Karpas-422 (cell line): ENCODE measurements around the gene RNU1-1. TPM values are rescaled to one million over a fixed set of nuclear protein-coding genes. Genes with fewer than 3 reads are reported as not detected.
"Not testable (repeated sequence)": the region's sequence is repeated elsewhere in the genome, so short reads cannot be mapped to it uniquely, and the experiment has no call there.

Experiments used
- DNase-seq: peaks from one replicate; pipeline ENCODE4 v3.0.0-alpha.2; 2015
- H2AFZ ChIP-seq: fragments of 200-600 bp; sonication (generic); 2 replicates; pipeline ENCODE4 v1.6.1; 2014; ENCODE audit warnings: antibody characterized with exemption, low read length, mixed read lengths
- H3K27ac ChIP-seq: fragments of 200-600 bp; sonication (generic); 2 replicates; pipeline ENCODE4 v1.5.1; 2014; ENCODE audit warnings: mild to moderate bottlenecking, low read length, moderate library complexity
- H3K27me3 ChIP-seq: fragments of 200-600 bp; sonication (generic); 2 replicates; pipeline ENCODE4 v1.6.1; 2014; ENCODE audit warnings: low read length, mixed read lengths
- H3K36me3 ChIP-seq: fragments of 200-600 bp; sonication (generic); 2 replicates; pipeline ENCODE4 v1.6.1; 2014; ENCODE audit warnings: low read length, mixed read lengths; ENCODE audit not compliant: insufficient read depth
- H3K4me1 ChIP-seq: fragments of 200-600 bp; sonication (generic); 2 replicates; pipeline ENCODE4 v1.6.1; 2014; ENCODE audit warnings: mild to moderate bottlenecking, low read length, mixed read lengths
- H3K4me2 ChIP-seq: fragments of 200-600 bp; sonication (generic); 2 replicates; pipeline ENCODE4 v1.6.1; 2014; ENCODE audit warnings: low read length, low read depth, mild to moderate bottlenecking; ENCODE audit not compliant: poor library complexity, severe bottlenecking
- H3K4me3 ChIP-seq: fragments of 200-600 bp; sonication (generic); 2 replicates; pipeline ENCODE4 v1.5.1; 2014; ENCODE audit warnings: mild to moderate bottlenecking, antibody characterized with exemption, low read length, mixed read lengths
- H3K79me2 ChIP-seq: fragments of 200-600 bp; sonication (generic); 2 replicates; pipeline ENCODE4 v1.6.1; 2014; ENCODE audit warnings: mild to moderate bottlenecking, low read length, mixed read lengths
- H3K9ac ChIP-seq: fragments of 200-600 bp; sonication (generic); 2 replicates; pipeline ENCODE4 v1.6.0; 2014; ENCODE audit warnings: low read length
- H3K9me2 ChIP-seq: fragments of 200-600 bp; sonication (generic), shearing (Covaris generic); replicated peaks from 2 replicates; pipeline ENCODE4 v1.6.0; 2014; ENCODE audit warnings: mild to moderate bottlenecking, low read length, moderate library complexity; ENCODE audit not compliant: insufficient read depth
- H3K9me3 ChIP-seq: fragments of 300-700, 200-600 bp; sonication (generic); 2 replicates; pipeline ENCODE4 v1.6.1; 2014; ENCODE audit warnings: low read length, mixed read lengths
- H4K20me1 ChIP-seq: fragments of 200-600 bp; sonication (generic); 2 replicates; pipeline ENCODE4 v1.6.1; 2014; ENCODE audit warnings: mild to moderate bottlenecking, antibody characterized with exemption, low read length, low read depth; ENCODE audit not compliant: insufficient read depth
- total RNA-seq: library from RNA; depleted of rRNA; stranded (reverse); fragments of >200 nt; shearing (Covaris generic); gene quantifications from 2 replicates; pipeline ENCODE4 v1.2.3, GENCODE V29; 2014; ENCODE audit warnings: low replicate concordance

RNU1-1 gene
- total RNA-seq, 1 experiment from 2014 or later: under 0.01 TPM

DNA sequence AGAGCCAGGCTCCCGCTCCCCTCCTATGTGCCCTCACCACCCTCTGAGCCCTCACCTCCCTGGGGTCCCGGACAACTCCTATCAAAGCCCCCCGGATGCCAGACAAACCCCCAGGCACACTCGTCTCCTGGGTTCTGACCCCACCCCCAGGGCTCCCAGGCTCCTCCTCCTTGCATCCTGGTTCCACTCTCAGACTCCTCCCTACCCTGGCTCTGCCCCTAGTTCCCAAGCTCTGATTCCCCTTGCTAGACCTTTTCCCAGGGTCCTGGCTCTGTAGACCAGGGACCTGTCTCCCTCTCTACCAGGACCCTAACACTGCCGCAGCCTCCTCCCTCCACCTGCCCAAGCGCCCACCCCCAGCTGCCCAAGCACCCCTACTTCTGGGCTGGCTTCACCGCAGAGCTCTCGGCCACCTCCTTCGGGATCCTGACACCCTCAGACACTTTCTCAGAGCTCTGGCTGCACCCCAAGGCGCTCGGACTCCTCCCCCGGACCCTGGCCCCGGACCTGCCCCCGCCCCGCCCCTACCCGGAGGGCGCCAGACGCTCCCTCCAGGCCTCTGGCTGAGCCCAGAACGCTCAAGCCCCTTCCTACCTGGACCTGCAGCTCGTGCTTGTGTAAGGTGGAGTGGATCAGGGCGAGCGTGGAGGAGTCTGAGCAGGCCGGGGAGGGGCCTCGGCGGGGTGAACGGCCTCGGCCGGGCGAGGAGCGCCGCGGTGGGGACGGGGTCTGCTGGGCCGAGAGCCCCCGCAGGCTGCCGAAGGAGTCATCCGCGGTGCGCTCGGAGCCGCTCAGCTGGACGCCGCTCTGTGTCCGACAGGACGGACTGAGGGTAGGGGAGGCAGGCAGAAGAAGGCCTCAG lies 30.2 kb downstream of the RNU1-1 start:
- not testable (repeated sequence) for H3K9me2 ChIP-seq, H3K27ac ChIP-seq, H2AFZ ChIP-seq, H3K79me2 ChIP-seq, H3K27me3 ChIP-seq, H3K9me3 ChIP-seq, DNase-seq, H3K36me3 ChIP-seq, H4K20me1 ChIP-seq, H3K4me2 ChIP-seq, H3K4me1 ChIP-seq, H3K9ac ChIP-seq, H3K4me3 ChIP-seq

GRCh38 chr1:16483146-16483545 lies 30.9 kb downstream of the RNU1-1 start:
- H3K27me3 ChIP-seq, H3K9ac ChIP-seq, H3K4me2 ChIP-seq, H3K79me2 ChIP-seq, H3K9me3 ChIP-seq, H3K4me3 ChIP-seq, H3K27ac ChIP-seq, H3K9me2 ChIP-seq, DNase-seq, H3K36me3 ChIP-seq, H4K20me1 ChIP-seq, H3K4me1 ChIP-seq, H2AFZ ChIP-seq: not testable (repeated sequence)

GRCh38 chr1:16478091-16478490 lies 36.0 kb downstream of the RNU1-1 start:
- H3K4me2 ChIP-seq: no peak overlapping the region
- no peaks in the 10 kb centered on the region for H3K79me2 ChIP-seq
- no peaks in the 10 kb centered on the region; the same call in 1 of the 2 replicates for H3K36me3 ChIP-seq
- no peaks in the 10 kb centered on the region for H3K27me3 ChIP-seq
- H3K9me3 ChIP-seq: no peaks in the 10 kb centered on the region
- H3K27ac ChIP-seq: no peak overlapping the region
- H2AFZ ChIP-seq: no peak overlapping the region
- H3K4me3 ChIP-seq: no peak overlapping the region
- H3K9ac ChIP-seq: no peak overlapping the region
- no peaks in the 10 kb centered on the region for H4K20me1 ChIP-seq
- no peaks in the 10 kb centered on the region for H3K4me1 ChIP-seq
- H3K9me2 ChIP-seq: no peaks in the 10 kb centered on the region
- DNase-seq: no peak

- not testable (repeated sequence) for H3K4me3 ChIP-seq, H3K9me3 ChIP-seq, DNase-seq, H3K27me3 ChIP-seq, H4K20me1 ChIP-seq, H3K27ac ChIP-seq, H3K4me1 ChIP-seq, H3K79me2 ChIP-seq, H3K9me2 ChIP-seq, H2AFZ ChIP-seq, H3K4me2 ChIP-seq, H3K36me3 ChIP-seq, H3K9ac ChIP-seq
Observed at GRCh38 chr1:16475771-16476770, 38.0 kb downstream of the RNU1-1 start.

DNA sequence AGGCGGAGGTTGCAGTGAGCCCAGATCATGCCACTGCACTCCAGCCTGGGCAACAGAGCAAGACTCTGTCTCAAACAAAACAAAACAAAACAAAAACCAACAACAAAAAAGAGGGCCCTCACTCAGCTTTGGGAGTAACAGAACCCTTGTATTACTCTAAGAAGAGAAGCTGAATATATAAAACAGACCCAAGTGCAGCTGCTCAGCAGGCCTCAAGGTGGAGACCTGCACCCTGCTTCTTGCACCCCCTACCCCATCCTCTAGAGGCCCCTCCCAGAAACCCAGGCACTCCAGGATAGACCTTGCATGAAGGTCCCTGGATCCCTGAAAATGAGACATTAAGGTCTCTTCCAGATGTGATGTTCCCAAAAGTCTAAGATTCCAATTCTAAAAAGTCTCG lies 39.2 kb downstream of the RNU1-1 start:
- not testable (repeated sequence) for H3K9me2 ChIP-seq, H3K36me3 ChIP-seq, H4K20me1 ChIP-seq, H3K9me3 ChIP-seq, H2AFZ ChIP-seq, H3K9ac ChIP-seq, H3K4me2 ChIP-seq, H3K79me2 ChIP-seq, H3K4me3 ChIP-seq, H3K4me1 ChIP-seq, H3K27ac ChIP-seq, H3K27me3 ChIP-seq
- DNase-seq: peak; percentile 59

- H3K4me2 ChIP-seq: no peak overlapping the region
- no peaks in the 10 kb centered on the region for H3K9me2 ChIP-seq
- no peak overlapping the region for H3K4me3 ChIP-seq
- no peak overlapping the region for H3K9ac ChIP-seq
- H3K27me3 ChIP-seq: no peaks in the 10 kb centered on the region
- H3K4me1 ChIP-seq: no peaks in the 10 kb centered on the region
- H3K36me3 ChIP-seq: no peaks in the 10 kb centered on the region; the same call in 1 of the 2 replicates
- no peak overlapping the region for H2AFZ ChIP-seq
- H4K20me1 ChIP-seq: no peaks in the 10 kb centered on the region
- no peak overlapping the region for H3K27ac ChIP-seq
- H3K79me2 ChIP-seq: no peaks in the 10 kb centered on the region
- H3K9me3 ChIP-seq: no peaks in the 10 kb centered on the region
- no peak for DNase-seq
Observed at GRCh38 chr1:16474166-16474800, 39.8 kb downstream of the RNU1-1 start.

- Histone ChIP-seq H3K9me3 (no peaks in the 10 kb centered on the region), H4K20me1 (no peaks in the 10 kb centered on the region), H3K4me1 (no peaks in the 10 kb centered on the region), H3K4me3 (no peak overlapping the region), H2AFZ (no peak overlapping the region), H3K27me3 (no peaks in the 10 kb centered on the region), H3K79me2 (no peaks in the 10 kb centered on the region), H3K36me3 (peaks cover 3% of the 10 kb centered on the region; the same call in 1 of the 2 replicates), H3K9ac (no peak overlapping the region), H3K9me2 (no peaks in the 10 kb centered on the region), H3K27ac (no peak overlapping the region), H3K4me2 (no peak overlapping the region)
- no peak for DNase-seq
Observed at GRCh38 chr1:16468558-16468957, 45.5 kb downstream of the RNU1-1 start.
